ENCODE results near the gene UCP2.
A peak's percentile ranks its signal among the peaks of the same experiment; 100 is the strongest.
"Not testable (repeated sequence)": the region's sequence is repeated elsewhere in the genome, so short reads cannot be mapped to it uniquely, and the experiment has no call there.

The UCP2 gene

DNA sequence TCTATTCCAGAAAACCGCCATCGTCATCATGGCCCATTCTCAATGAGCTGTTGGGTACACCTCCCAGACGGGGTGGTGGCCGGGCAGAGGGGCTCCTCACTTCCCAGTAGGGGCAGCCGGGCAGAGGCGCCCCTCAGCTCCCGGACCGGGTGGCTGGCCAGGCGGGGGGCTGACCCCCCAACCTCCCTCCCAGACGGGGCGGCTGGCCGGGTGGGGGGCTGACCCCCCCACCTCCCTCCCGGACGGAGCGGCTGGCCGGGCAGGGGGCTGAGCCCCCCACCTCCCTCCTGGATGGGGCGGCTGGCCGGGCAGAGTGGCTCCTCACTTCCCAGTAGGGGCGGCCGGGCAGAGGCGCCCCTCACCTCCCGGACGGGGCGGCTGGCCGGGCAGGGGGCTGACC lies 46.6 kb downstream of the UCP2 start:
- DNase-seq = not testable (repeated sequence)

DNA sequence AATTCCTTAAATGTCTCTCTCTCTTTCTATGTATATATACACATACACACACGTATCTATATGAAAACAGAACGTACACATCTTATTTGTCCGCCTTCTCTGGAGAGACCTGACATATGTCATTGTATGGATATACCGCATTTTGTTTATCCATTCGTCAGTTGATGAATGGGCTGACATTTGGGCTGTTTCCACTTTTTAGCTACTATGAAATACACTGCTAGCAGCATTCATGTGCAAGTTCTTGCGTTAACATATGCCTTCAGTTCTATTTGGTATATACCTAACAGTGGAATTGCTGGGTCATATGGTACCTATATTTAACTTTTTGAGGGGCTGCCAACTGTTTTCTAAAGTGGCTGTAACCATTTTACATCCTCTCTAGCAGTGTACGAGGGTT lies 49.9 kb downstream of the UCP2 start:
- no peak for DNase-seq

DNA sequence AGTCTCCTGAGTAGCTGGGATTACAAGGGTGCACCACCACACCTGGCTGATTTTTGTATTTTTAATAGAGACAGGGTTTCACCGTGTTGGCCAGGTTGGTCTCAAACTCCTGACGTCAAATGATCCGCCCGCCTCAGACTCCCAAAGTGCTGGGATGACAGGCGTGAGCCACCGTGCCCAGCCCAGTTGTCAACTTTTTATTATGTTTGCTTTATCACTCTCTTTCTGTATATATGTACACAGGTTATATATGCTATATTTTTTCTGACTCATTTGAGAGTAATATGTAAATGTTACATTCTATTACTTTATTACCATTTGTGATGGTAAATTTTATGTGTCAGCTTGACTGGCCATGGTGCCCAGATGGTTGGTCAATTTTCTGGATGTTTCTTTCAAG lies 50.7 kb downstream of the UCP2 start:
- DNase-seq = no peak

DNA sequence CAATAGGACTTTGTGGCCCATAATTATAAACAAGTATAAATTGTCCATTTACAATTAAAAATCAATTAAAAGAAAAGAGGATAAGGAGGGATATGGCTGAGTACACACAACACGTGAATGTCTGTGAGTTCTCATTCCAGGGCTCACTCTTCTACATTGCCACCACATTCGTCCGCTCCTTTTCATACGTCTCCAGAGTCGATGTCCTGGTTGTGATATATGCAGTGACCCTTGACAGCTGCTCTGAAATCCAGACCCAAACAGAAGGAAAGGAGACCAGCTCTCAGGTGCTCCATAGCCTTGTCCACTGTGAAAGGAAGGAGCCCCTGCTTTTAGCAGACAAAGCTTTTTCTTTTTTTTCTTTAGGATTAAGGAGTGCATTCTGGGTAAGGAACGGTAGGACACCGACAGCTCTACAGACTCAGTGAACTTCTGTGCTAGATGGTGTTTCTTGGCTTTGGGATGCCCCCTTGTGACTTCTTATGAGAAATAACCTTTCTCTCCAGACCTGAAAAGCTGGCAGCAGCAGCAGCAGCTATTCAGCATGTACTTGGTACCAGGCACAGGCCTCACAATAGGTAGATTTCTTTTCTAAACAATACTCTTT lies 51.5 kb downstream of the UCP2 start:
- peak; percentile 47 for DNase-seq

DNA sequence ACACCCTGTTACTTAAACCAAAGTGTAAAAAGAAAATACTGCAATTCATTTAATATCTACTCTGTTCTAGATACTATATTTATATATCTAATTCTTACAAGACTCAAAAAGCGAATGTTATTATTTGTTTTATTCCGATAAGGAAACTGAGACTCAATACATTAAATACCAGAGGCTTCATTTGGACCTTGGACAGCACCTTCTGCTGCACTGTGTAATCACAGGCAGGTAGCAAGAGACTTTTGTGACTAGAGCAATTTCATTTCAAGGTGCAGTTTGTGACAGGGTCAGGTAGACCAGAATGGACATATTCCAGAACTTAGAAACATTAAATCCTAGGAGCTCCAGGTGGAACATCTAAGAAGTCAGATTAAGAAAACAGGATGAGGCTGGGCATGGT lies 53.3 kb downstream of the UCP2 start:
- DNase-seq = no peak
